ENCODE measurements around the gene NSMF. TPM values are rescaled to one million over a fixed set of nuclear protein-coding genes. Genes with fewer than 3 reads are reported as not detected.
"Not testable (repeated sequence)": the region's sequence is repeated elsewhere in the genome, so short reads cannot be mapped to it uniquely, and the experiment has no call there.

The NSMF gene
- total RNA-seq, 2 donors from 2014 or later, result 16.2 to 26.2 TPM

DNA sequence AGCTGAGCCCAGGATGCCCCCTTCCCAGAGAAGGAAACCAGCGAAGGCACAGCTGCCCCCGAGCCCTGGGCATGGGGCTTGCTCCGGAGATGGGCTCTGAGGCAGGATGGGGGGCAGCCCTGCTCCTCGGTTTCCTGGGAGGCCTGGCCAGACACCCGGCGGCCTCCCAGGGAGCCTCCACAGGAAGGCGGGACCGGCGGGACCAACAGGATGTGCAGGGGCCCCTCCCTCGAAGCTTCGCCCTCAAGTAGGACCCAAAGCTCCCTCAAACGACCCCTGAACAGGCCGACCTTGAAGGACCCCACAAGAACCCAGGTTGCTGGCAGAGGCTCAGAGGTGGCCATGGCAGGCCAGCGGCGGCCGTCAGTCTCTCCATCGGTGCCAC, 47.9 kb downstream of the NSMF start:
- Histone ChIP-seq H3K27ac (peak overlapping the region; percentile 62 to 85), H3K27me3 (no peaks in the 10 kb centered on the region), H3K4me3 (peak overlapping the region in 1 of 2 donors; percentile 13), H3K9me3 (no peaks in the 10 kb centered on the region), H3K4me1 (peaks cover 0 to 46% of the 10 kb centered on the region in 2 donors), H3K36me3 (no peaks in the 10 kb centered on the region)
- no peak for DNase-seq (ENCODE audit: low spot score)
- TF ChIP-seq, protein P1, sequence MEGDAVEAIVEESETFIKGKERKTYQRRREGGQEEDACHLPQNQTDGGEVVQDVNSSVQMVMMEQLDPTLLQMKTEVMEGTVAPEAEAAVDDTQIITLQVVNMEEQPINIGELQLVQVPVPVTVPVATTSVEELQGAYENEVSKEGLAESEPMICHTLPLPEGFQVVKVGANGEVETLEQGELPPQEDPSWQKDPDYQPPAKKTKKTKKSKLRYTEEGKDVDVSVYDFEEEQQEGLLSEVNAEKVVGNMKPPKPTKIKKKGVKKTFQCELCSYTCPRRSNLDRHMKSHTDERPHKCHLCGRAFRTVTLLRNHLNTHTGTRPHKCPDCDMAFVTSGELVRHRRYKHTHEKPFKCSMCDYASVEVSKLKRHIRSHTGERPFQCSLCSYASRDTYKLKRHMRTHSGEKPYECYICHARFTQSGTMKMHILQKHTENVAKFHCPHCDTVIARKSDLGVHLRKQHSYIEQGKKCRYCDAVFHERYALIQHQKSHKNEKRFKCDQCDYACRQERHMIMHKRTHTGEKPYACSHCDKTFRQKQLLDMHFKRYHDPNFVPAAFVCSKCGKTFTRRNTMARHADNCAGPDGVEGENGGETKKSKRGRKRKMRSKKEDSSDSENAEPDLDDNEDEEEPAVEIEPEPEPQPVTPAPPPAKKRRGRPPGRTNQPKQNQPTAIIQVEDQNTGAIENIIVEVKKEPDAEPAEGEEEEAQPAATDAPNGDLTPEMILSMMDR (IDR thresholded peaks at IDR 0.05), result no peak

GRCh38 chr9:137410891-137411249, 48.3 kb downstream of the NSMF start:
- Histone ChIP-seq H3K4me3 (peak overlapping the region in 1 of 2 donors; percentile 13), H3K27ac (peak overlapping the region; percentile 62 to 85), H3K27me3 (no peaks in the 10 kb centered on the region), H3K4me1 (peaks cover 0 to 46% of the 10 kb centered on the region in 2 donors), H3K36me3 (no peaks in the 10 kb centered on the region), H3K9me3 (no peaks in the 10 kb centered on the region)
- no peak for DNase-seq (ENCODE audit: low spot score)
- TF ChIP-seq, protein P1 (IDR thresholded peaks at IDR 0.05), result no peak

- Histone ChIP-seq H3K27ac (peak overlapping the region; percentile 62 to 85), H3K4me1 (peaks cover 0 to 46% of the 10 kb centered on the region in 2 donors)
- DNase-seq (ENCODE audit: low spot score); H3K9me3 ChIP-seq; H3K27me3 ChIP-seq; H3K36me3 ChIP-seq; H3K4me3 ChIP-seq: not testable (repeated sequence)
Measured at GRCh38 chr9:137410236-137410890, 48.8 kb downstream of the NSMF start.

GRCh38 chr9:137409515-137409914, 49.6 kb downstream of the NSMF start:
- DNase-seq (ENCODE audit: low spot score), result no peak
- Histone ChIP-seq H3K4me3 (no peak overlapping the region), H3K4me1 (peaks cover 0 to 46% of the 10 kb centered on the region in 2 donors), H3K27me3 (no peaks in the 10 kb centered on the region), H3K9me3 (no peaks in the 10 kb centered on the region), H3K36me3 (no peaks in the 10 kb centered on the region), H3K27ac (no peak overlapping the region)
- TF ChIP-seq, protein P1 (IDR thresholded peaks at IDR 0.05), result no peak

- Histone ChIP-seq H3K27ac (no peak overlapping the region), H3K9me3 (no peaks in the 10 kb centered on the region), H3K4me1 (peaks cover 0 to 46% of the 10 kb centered on the region in 2 donors), H3K27me3 (no peaks in the 10 kb centered on the region), H3K4me3 (no peak overlapping the region), H3K36me3 (no peaks in the 10 kb centered on the region)
- DNase-seq (ENCODE audit: low spot score), result no peak
- TF ChIP-seq, protein P1 (IDR thresholded peaks at IDR 0.05), result no peak
Measured at GRCh38 chr9:137408651-137409405, 50.3 kb downstream of the NSMF start.

GRCh38 chr9:137407590-137408300, 51.4 kb downstream of the NSMF start:
- Histone ChIP-seq H3K4me3 (peak overlapping the region; percentile 8 to 54), H3K9me3 (no peaks in the 10 kb centered on the region), H3K27ac (peak overlapping the region; percentile 29 to 66), H3K36me3 (no peaks in the 10 kb centered on the region), H3K4me1 (peaks cover 0 to 45% of the 10 kb centered on the region in 2 donors), H3K27me3 (no peaks in the 10 kb centered on the region)
- TF ChIP-seq, protein P1 (IDR thresholded peaks at IDR 0.05), result no peak
- DNase-seq (ENCODE audit: low spot score), result no peak
